GM18519 (cell line): ENCODE data around the gene FAM53B.
"Not testable (repeated sequence)": the region's sequence is repeated elsewhere in the genome, so short reads cannot be mapped to it uniquely, and the experiment has no call there.

Experiments
- ATAC-seq: cut with Tn5 transposase; IDR thresholded peaks from one replicate; pipeline ENCODE4 v1.9.1; 2021; ENCODE audit warnings: mild to moderate bottlenecking, moderate library complexity; ENCODE audit not compliant: unreplicated experiment, low FRiP score

The FAM53B gene

GRCh38 chr10:124592101-124592500 is 152.1 kb downstream of the FAM53B start:
- no peak for ATAC-seq

GRCh38 chr10:124591123-124591495 is 153.1 kb downstream of the FAM53B start:
- ATAC-seq: no peak

GRCh38 chr10:124590216-124591122 is 153.7 kb downstream of the FAM53B start:
- no peak for ATAC-seq

GRCh38 chr10:124589491-124590041 is 154.6 kb downstream of the FAM53B start:
- ATAC-seq: no peak

GRCh38 chr10:124588736-124589490 is 155.3 kb downstream of the FAM53B start:
- no peak for ATAC-seq

- ATAC-seq: not testable (repeated sequence)
These were observed 155.8 kb downstream of the FAM53B start for GRCh38 chr10:124588341-124588735.

- no peak for ATAC-seq
These were observed 156.4 kb downstream of the FAM53B start for GRCh38 chr10:124587811-124588211.

GRCh38 chr10:124586142-124586541 is 158.0 kb downstream of the FAM53B start:
- no peak for ATAC-seq

GRCh38 chr10:124579011-124579399 is 165.2 kb downstream of the FAM53B start:
- ATAC-seq: no peak

- no peak for ATAC-seq
These were observed 165.8 kb downstream of the FAM53B start for GRCh38 chr10:124578231-124579010.

GRCh38 chr10:124577651-124578050 is 166.5 kb downstream of the FAM53B start:
- no peak for ATAC-seq

- ATAC-seq: no peak
These were observed 167.4 kb downstream of the FAM53B start for GRCh38 chr10:124576526-124577420.

GRCh38 chr10:124575107-124576035 is 168.8 kb downstream of the FAM53B start:
- ATAC-seq: no peak

GRCh38 chr10:124574456-124575070 is 169.6 kb downstream of the FAM53B start:
- ATAC-seq: no peak

- ATAC-seq: no peak
These were observed 170.3 kb downstream of the FAM53B start for GRCh38 chr10:124573726-124574455.

- no peak for ATAC-seq
These were observed 171.4 kb downstream of the FAM53B start for GRCh38 chr10:124572751-124573150.

- ATAC-seq: no peak
These were observed 173.5 kb downstream of the FAM53B start for GRCh38 chr10:124570646-124571045.
